Measurements from ENCODE around the gene PPP6R2. TPM values are rescaled to one million over a fixed set of nuclear protein-coding genes. Genes with fewer than 3 reads are reported as not detected.
A peak's percentile ranks its signal among the peaks of the same experiment; 100 is the strongest.

Gene PPP6R2
- total and polyA plus RNA-seq, 9 of the 15 experiments (the other 6 are each of a cell fraction or from before 2014, with no cell fraction given), result 0.32 to 39.8 (median 21.4) TPM

- no peak for TF ChIP-seq DEAF1 (CRISPR knock-in tag; IDR thresholded peaks at IDR 0.05)
- no peak for TF ChIP-seq RNF2 (IDR thresholded peaks at IDR 0.05)
- no peak for TF ChIP-seq HDAC6 (IDR thresholded peaks at IDR 0.05; ENCODE audit: low read depth, low read length)
- peak; percentile 56; the same call in 1 of the 2 replicates for TF ChIP-seq KLF16 (IDR thresholded peaks at IDR 0.05)
- TF ChIP-seq MCM7 (IDR thresholded peaks at IDR 0.05), result no peak
- no peak for TF ChIP-seq E2F3 (CRISPR knock-in tag; IDR thresholded peaks at IDR 0.05)
- TF ChIP-seq, protein P1, sequence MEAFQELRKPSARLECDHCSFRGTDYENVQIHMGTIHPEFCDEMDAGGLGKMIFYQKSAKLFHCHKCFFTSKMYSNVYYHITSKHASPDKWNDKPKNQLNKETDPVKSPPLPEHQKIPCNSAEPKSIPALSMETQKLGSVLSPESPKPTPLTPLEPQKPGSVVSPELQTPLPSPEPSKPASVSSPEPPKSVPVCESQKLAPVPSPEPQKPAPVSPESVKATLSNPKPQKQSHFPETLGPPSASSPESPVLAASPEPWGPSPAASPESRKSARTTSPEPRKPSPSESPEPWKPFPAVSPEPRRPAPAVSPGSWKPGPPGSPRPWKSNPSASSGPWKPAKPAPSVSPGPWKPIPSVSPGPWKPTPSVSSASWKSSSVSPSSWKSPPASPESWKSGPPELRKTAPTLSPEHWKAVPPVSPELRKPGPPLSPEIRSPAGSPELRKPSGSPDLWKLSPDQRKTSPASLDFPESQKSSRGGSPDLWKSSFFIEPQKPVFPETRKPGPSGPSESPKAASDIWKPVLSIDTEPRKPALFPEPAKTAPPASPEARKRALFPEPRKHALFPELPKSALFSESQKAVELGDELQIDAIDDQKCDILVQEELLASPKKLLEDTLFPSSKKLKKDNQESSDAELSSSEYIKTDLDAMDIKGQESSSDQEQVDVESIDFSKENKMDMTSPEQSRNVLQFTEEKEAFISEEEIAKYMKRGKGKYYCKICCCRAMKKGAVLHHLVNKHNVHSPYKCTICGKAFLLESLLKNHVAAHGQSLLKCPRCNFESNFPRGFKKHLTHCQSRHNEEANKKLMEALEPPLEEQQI (IDR thresholded peaks at IDR 0.05), result no peak
- 0 out of 2 replicates have a peak, but pooled peaks have one; percentile 49 for TF ChIP-seq ZNF589 (CRISPR knock-in tag; IDR thresholded peaks at IDR 0.05; ENCODE audit: low read depth)
- no peak for TF ChIP-seq TAF9B (IDR thresholded peaks at IDR 0.05; ENCODE audit: partially characterized antibody)
- no peak for TF ChIP-seq ZEB2 (IDR thresholded peaks at IDR 0.05)
- no peak for TF ChIP-seq CBX1 (IDR thresholded peaks at IDR 0.05; ENCODE audit: low read depth)
- TF ChIP-seq CBX2 (IDR thresholded peaks at IDR 0.05; ENCODE audit: insufficient read depth, low read length, poor library complexity, severe bottlenecking), result no peak
- peak; percentile 75 for TF ChIP-seq MTA2 (IDR thresholded peaks at IDR 0.05; ENCODE audit: low read depth)
- no peak for TF ChIP-seq HOXB6 (CRISPR knock-in tag; IDR thresholded peaks at IDR 0.05; ENCODE audit: borderline replicate concordance)
- TF ChIP-seq ZNF780A (CRISPR knock-in tag; IDR thresholded peaks at IDR 0.05), result no peak
- no peak for TF ChIP-seq HLTF (IDR thresholded peaks at IDR 0.05)
- TF ChIP-seq POLR2B (IDR thresholded peaks at IDR 0.05; ENCODE audit: low read depth, partially characterized antibody), result no peak
- TF ChIP-seq HBP1 (CRISPR knock-in tag; IDR thresholded peaks at IDR 0.05), result no peak
- 0 out of 4 replicates have a peak, but pooled peaks of 1 of the 2 experiments have one; percentile 39 for TF ChIP-seq FOXK2 (conservative IDR thresholded peaks at IDR 0.05 in 1 of 2, IDR thresholded peaks at IDR 0.05 in 1 of 2; ENCODE audit: low read depth in 2 of 2)
- peak; percentile 60; the same call in 1 of the 2 replicates for TF ChIP-seq L3MBTL2 (IDR thresholded peaks at IDR 0.05)
- no peak for TF ChIP-seq TAF15 (IDR thresholded peaks at IDR 0.05; ENCODE audit: low read depth, low read length)
- TF ChIP-seq, protein P2, sequence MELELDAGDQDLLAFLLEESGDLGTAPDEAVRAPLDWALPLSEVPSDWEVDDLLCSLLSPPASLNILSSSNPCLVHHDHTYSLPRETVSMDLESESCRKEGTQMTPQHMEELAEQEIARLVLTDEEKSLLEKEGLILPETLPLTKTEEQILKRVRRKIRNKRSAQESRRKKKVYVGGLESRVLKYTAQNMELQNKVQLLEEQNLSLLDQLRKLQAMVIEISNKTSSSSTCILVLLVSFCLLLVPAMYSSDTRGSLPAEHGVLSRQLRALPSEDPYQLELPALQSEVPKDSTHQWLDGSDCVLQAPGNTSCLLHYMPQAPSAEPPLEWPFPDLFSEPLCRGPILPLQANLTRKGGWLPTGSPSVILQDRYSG (tag; conservative IDR thresholded peaks at IDR 0.05; ENCODE audit: low read depth), result no peak
- TF ChIP-seq FOS (IDR thresholded peaks at IDR 0.05; ENCODE audit: extremely low read depth, insufficient read length), result no peak
- no peak for TF ChIP-seq RUNX1 (IDR thresholded peaks at IDR 0.05; ENCODE audit: low read depth)
- no peak for TF ChIP-seq FOXA1 (IDR thresholded peaks at IDR 0.05; ENCODE audit: borderline replicate concordance)
These were observed 24.3 kb upstream of the PPP6R2 start (continued) for GRCh38 chr22:50318698-50319411.
